IMR-90 (cell line): ENCODE results near the gene UXS1. TPM values are rescaled to one million over a fixed set of nuclear protein-coding genes. Genes with fewer than 3 reads are reported as not detected.
"Not testable (repeated sequence)": the region's sequence is repeated elsewhere in the genome, so short reads cannot be mapped to it uniquely, and the experiment has no call there.

ENCODE experiments used
- ATAC-seq: fragments of 200-7000 bp; cut with Tn5 transposase; 2 replicates; pipeline ENCODE4 v1.9.1; 2020; ENCODE audit warnings: low read depth, mild to moderate bottlenecking, moderate library complexity
- BruUV-seq: library from RNA; stranded (reverse); fragments of 400-500 nt; replicated peaks from 2 replicates; lab custom pipeline; 2021; lab: Mats Ljungman, UMichigan
- CTCF ChIA-PET: fragments of 300-600 bp; formaldehyde crosslinking; extraction: SDS; loops from one replicate; lab custom pipeline; 2021; ENCODE audit warnings: antibody characterized with exemption; lab: Yijun Ruan, JAX
- POLR2A ChIA-PET: fragments of 300-600 bp; sonication (Branson Sonifier 250); formaldehyde crosslinking; loops from one replicate; lab custom pipeline; 2022; ENCODE audit warnings: antibody characterized with exemption; ENCODE audit not compliant: unreplicated experiment; lab: Charles Lee
- DNase-seq: peaks from one replicate; pipeline ENCODE4 v3.0.0; 2013
- H2AFZ ChIP-seq: replicated peaks from 2 replicates; pipeline ENCODE3; 2013; ENCODE audit warnings: low read length, mild to moderate bottlenecking; ENCODE audit not compliant: poor library complexity
- H2AK5ac ChIP-seq: 2 replicates; pipeline ENCODE4 v1.6.1; 2013; ENCODE audit warnings: low read depth, low read length, inconsistent platforms
- H2AK9ac ChIP-seq: replicated peaks from 2 replicates; pipeline ENCODE3; 2013; ENCODE audit warnings: mild to moderate bottlenecking, low read depth, low read length, moderate library complexity; ENCODE audit not compliant: poor library complexity
- H2BK120ac ChIP-seq: 2 replicates; pipeline ENCODE4 v1.6.1; 2013; ENCODE audit warnings: low read depth, low read length, inconsistent platforms
- H2BK15ac ChIP-seq: 3 replicates; pipeline ENCODE4 v1.6.1; 2013; ENCODE audit warnings: low read depth, low read length, inconsistent platforms
- H2BK20ac ChIP-seq: 2 replicates; pipeline ENCODE4 v1.6.1; 2013; ENCODE audit warnings: low read depth, mild to moderate bottlenecking, inconsistent platforms, low read length, moderate library complexity
- H2BK5ac ChIP-seq: 2 replicates; pipeline ENCODE4 v1.6.1; 2013; ENCODE audit warnings: mild to moderate bottlenecking, low read depth, low read length, inconsistent platforms; ENCODE audit not compliant: poor library complexity, severe bottlenecking
- H3K14ac ChIP-seq: replicated peaks from 2 replicates; pipeline ENCODE4 v1.6.1; 2013; ENCODE audit warnings: low read depth, low read length, inconsistent platforms
- H3K18ac ChIP-seq: 2 replicates; pipeline ENCODE4 v1.6.1; 2013; ENCODE audit warnings: low read depth, low read length, control low read depth
- H3K23ac ChIP-seq: 2 replicates; pipeline ENCODE4 v1.6.1; 2013; ENCODE audit warnings: low read depth, low read length, inconsistent platforms
- H3K27ac ChIP-seq: 2 replicates; pipeline ENCODE4 v1.5.1; 2013; ENCODE audit warnings: mild to moderate bottlenecking, control low read depth, low read length; ENCODE audit not compliant: insufficient read depth
- H3K27me3 ChIP-seq: 2 replicates; pipeline ENCODE4 v1.6.1; 2013; ENCODE audit warnings: low read length; ENCODE audit not compliant: control insufficient read depth, insufficient read depth
- H3K36me3 ChIP-seq: 2 replicates; pipeline ENCODE4 v1.6.1; 2013; ENCODE audit warnings: low read length, mixed read lengths; ENCODE audit not compliant: control insufficient read depth, insufficient read depth
- H3K4ac ChIP-seq: 2 replicates; pipeline ENCODE4 v1.6.1; 2013; ENCODE audit warnings: low read depth, low read length, inconsistent platforms
- H3K4me1 ChIP-seq: 2 replicates; pipeline ENCODE4 v1.6.1; 2013; ENCODE audit warnings: low read length, mixed read lengths; ENCODE audit not compliant: control insufficient read depth, insufficient read depth
- H3K4me2 ChIP-seq: 2 replicates; pipeline ENCODE4 v1.6.1; 2013; ENCODE audit warnings: low read depth, mild to moderate bottlenecking, control low read depth, low read length, moderate library complexity
- H3K4me3 ChIP-seq: 2 replicates; pipeline ENCODE4 v1.5.1; 2013; ENCODE audit warnings: low read depth, mild to moderate bottlenecking, control low read depth, low read length, moderate library complexity; ENCODE audit not compliant: insufficient read depth
- H3K56ac ChIP-seq: 2 replicates; pipeline ENCODE4 v1.6.1; 2013; ENCODE audit warnings: low read length, inconsistent platforms; ENCODE audit not compliant: insufficient read depth; ENCODE audit errors: extremely low read depth
- H3K79me1 ChIP-seq, 2 experiments: 2 replicates each; pipeline ENCODE4 v1.6.1; 2013; ENCODE audit warnings: low read length in 2 of 2, inconsistent platforms in 1 of 2, low read depth in 1 of 2
- H3K9ac ChIP-seq: 2 replicates; pipeline ENCODE4 v1.6.1; 2013; ENCODE audit warnings: low read depth, low read length, control low read depth
- H3K9me1 ChIP-seq: 2 replicates; pipeline ENCODE4 v1.6.1; 2013; ENCODE audit warnings: low read length, inconsistent platforms; ENCODE audit not compliant: insufficient read depth
- H3K9me3 ChIP-seq: 2 replicates; pipeline ENCODE4 v1.6.1; 2013; ENCODE audit warnings: low read length; ENCODE audit not compliant: control insufficient read depth, insufficient read depth
- H4K20me1 ChIP-seq: 2 replicates; pipeline ENCODE4 v1.6.1; 2013; ENCODE audit warnings: low read length, inconsistent platforms; ENCODE audit not compliant: insufficient read depth
- H4K5ac ChIP-seq: 2 replicates; pipeline ENCODE4 v1.6.1; 2013; ENCODE audit warnings: mild to moderate bottlenecking, low read depth, low read length, control low read depth
- H4K8ac ChIP-seq, 2 experiments: 2 replicates each; pipeline ENCODE4 v1.6.1; 2013; ENCODE audit warnings: low read depth in 2 of 2, low read length in 2 of 2, control low read depth in 1 of 2, inconsistent platforms in 1 of 2
- H4K91ac ChIP-seq: 2 replicates; pipeline ENCODE4 v1.6.1; 2013; ENCODE audit warnings: low read depth, low read length, inconsistent platforms; ENCODE audit not compliant: insufficient read depth
- WGBS, 2 experiments: methylation state at CpG; one replicate each; pipeline versions ENCODE4 v1.1.5 to v1.1.7; 2013; ENCODE audit warnings: missing lambda C conversion rate in 2 of 2; ENCODE audit not compliant: insufficient read length in 1 of 2; ENCODE audit errors: extremely low coverage in 2 of 2; 5-methylcytosine and 5-hydroxymethylcytosine counted together
- dilution Hi-C: fragments of 300-500 bp; cut with HindIII; formaldehyde crosslinking; loops from one replicate; pipeline ENCODE4 v1.14.3; 2018; ENCODE audit warnings: low sequenced_read_pairs; ENCODE audit not compliant: unreplicated experiment
- in situ Hi-C: fragments of 300-500 bp; cut with MboI; formaldehyde crosslinking; loops from 3 replicates; pipeline ENCODE4 v1.14.3; 2019; ENCODE audit warnings: low sequenced_read_pairs, inconsistent platforms, mixed read lengths
- intact Hi-C: fragments of 100-400 bp; cut with micrococcal nuclease; formaldehyde crosslinking; loops from 2 replicates; pipeline ENCODE4 v1.10.0; 2022
- polyA plus RNA-seq, 3 experiments: library from polyadenylated mRNA; depleted of rRNA; stranded (reverse); fragments of >200 nt; gene quantifications; 2 replicates each; pipeline ENCODE4 v1.2.3, GENCODE V29; 2012; ENCODE audit warnings: low replicate concordance in 1 of 3
- total RNA-seq: library from RNA; depleted of rRNA; stranded (reverse); fragments of >200 nt; gene quantifications from 2 replicates; pipeline ENCODE4 v1.2.3, GENCODE V29; 2012

Gene UXS1
- total and polyA plus RNA-seq, 2 of the 4 experiments (the other 2 are of a cell fraction) = 33.7 to 54.3 TPM

DNA sequence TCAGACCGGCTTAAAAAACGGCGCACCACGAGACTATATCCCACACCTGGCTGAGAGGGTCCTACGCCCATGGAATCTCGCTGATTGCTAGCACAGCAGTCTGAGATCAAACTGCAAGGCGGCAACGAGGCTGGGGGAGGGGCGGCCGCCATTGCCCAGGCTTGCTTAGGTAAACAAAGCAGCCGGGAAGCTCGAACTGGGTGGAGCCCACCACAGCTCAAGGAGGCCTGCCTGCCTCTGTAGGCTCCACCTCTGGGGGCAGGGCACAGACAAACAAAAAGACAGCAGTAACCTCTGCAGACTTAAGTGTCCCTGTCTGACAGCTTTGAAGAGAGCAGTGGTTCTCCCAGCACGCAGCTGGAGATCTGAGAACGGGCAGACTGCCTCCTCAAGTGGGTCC is 62.9 kb downstream of the UXS1 start:
- H2AFZ ChIP-seq, POLR2A ChIA-PET, dilution Hi-C loops: not testable (repeated sequence)

More for the DNA sequence above, 62.9 kb downstream of the UXS1 start:
- H4K5ac ChIP-seq, BruUV-seq, H4K91ac ChIP-seq, H3K14ac ChIP-seq, H3K9me3 ChIP-seq, H3K4me3 ChIP-seq, H2BK15ac ChIP-seq, H3K27ac ChIP-seq, H2AK9ac ChIP-seq, H4K20me1 ChIP-seq, intact Hi-C loops, DNase-seq, ATAC-seq, H3K23ac ChIP-seq, H4K8ac ChIP-seq, H3K27me3 ChIP-seq, H3K9me1 ChIP-seq, H3K36me3 ChIP-seq, CTCF ChIA-PET, H2BK20ac ChIP-seq, H3K4ac ChIP-seq, H3K18ac ChIP-seq, H2BK120ac ChIP-seq, in situ Hi-C loops, H2AK5ac ChIP-seq, H3K4me1 ChIP-seq, H2BK5ac ChIP-seq, H3K9ac ChIP-seq, H3K56ac ChIP-seq, H3K4me2 ChIP-seq: not testable (repeated sequence)
- WGBS, 2 experiments = no CpG with 5 or more reads among the region's 14 CpGs
- H3K79me1 ChIP-seq = peaks cover 6 to 11% of the 10 kb centered on the region in 2 experiments
